ENCODE measurements around the gene FILIP1.

FILIP1 gene

GRCh38 chr6:75350156-75350555, 143.4 kb downstream of the FILIP1 start:
- TF ChIP-seq CTCF (IDR thresholded peaks at IDR 0.05; ENCODE audit: insufficient read depth, low read length, missing control alignments) = no peak
- H3K4me3 ChIP-seq (ENCODE audit: low read depth, low read length) = no peak overlapping the region
- CTCF ChIA-PET = interaction anchor here (1.2 kb wide), 1 partner anchor 13 kb away, joined by 4 read pairs; no protein-coding TSS in a partner anchor

GRCh38 chr6:75349262-75349984, 144.2 kb downstream of the FILIP1 start:
- peak overlapping the region; percentile 39 for H3K4me3 ChIP-seq (ENCODE audit: low read depth, low read length)
- CTCF ChIA-PET = interaction anchor here (0.9 to 1.2 kb wide), 4 partner anchors 14 to 82 kb away, joined by 3 to 4 read pairs (median 3); no protein-coding TSS in a partner anchor
- POLR2A ChIA-PET = no interaction called here
- no peak for DNase-seq (ENCODE audit: low read depth, low spot score)
- TF ChIP-seq CTCF (IDR thresholded peaks at IDR 0.05; ENCODE audit: insufficient read depth, low read length, missing control alignments) = no peak

More at GRCh38 chr6:75350156-75350555, 143.4 kb downstream of the FILIP1 start:
- POLR2A ChIA-PET = no interaction called here
- no peak for DNase-seq (ENCODE audit: low read depth, low spot score)

GRCh38 chr6:75348882-75349261, 144.7 kb downstream of the FILIP1 start:
- TF ChIP-seq CTCF (IDR thresholded peaks at IDR 0.05; ENCODE audit: insufficient read depth, low read length, missing control alignments) = no peak
- CTCF ChIA-PET = interaction anchor here (0.9 to 1.2 kb wide), 5 partner anchors 14 to 82 kb away, joined by 3 to 4 read pairs (median 3); no protein-coding TSS in a partner anchor
- POLR2A ChIA-PET = no interaction called here
- DNase-seq (ENCODE audit: low read depth, low spot score) = no peak
- H3K4me3 ChIP-seq (ENCODE audit: low read depth, low read length) = no peak overlapping the region

- H3K4me3 ChIP-seq (ENCODE audit: low read depth, low read length) = no peak overlapping the region
- ChIA-PET POLR2A (no interaction called here), CTCF (interaction anchor here (0.9 to 1.8 kb wide), 4 partner anchors 9 to 31 kb away, joined by 3 to 5 read pairs (median 3); no protein-coding TSS in a partner anchor)
- no peak for TF ChIP-seq CTCF (IDR thresholded peaks at IDR 0.05; ENCODE audit: insufficient read depth, low read length, missing control alignments)
- peak; percentile 31 for DNase-seq (ENCODE audit: low read depth, low spot score)
Observed at GRCh38 chr6:75347898-75348610, 145.5 kb downstream of the FILIP1 start.

- no peak overlapping the region for H3K4me3 ChIP-seq (ENCODE audit: low read depth, low read length)
- ChIA-PET CTCF (interaction anchor here (1.0 to 1.5 kb wide), 3 partner anchors 9 to 182 kb away, joined by 3 to 6 read pairs (median 3); no protein-coding TSS in a partner anchor), POLR2A (no interaction called here)
- TF ChIP-seq CTCF (IDR thresholded peaks at IDR 0.05; ENCODE audit: insufficient read depth, low read length, missing control alignments) = no peak
- no peak for DNase-seq (ENCODE audit: low read depth, low spot score)
Observed at GRCh38 chr6:75345413-75345812, 148.2 kb downstream of the FILIP1 start.

GRCh38 chr6:75344455-75344854, 149.1 kb downstream of the FILIP1 start:
- POLR2A ChIA-PET = no interaction called here
- CTCF ChIA-PET = interaction anchor here (1.0 to 1.5 kb wide), 3 partner anchors 8 to 183 kb away, joined by 3 to 6 read pairs (median 3); no protein-coding TSS in a partner anchor
- no peak for DNase-seq (ENCODE audit: low read depth, low spot score)
- no peak overlapping the region for H3K4me3 ChIP-seq (ENCODE audit: low read depth, low read length)
- TF ChIP-seq CTCF (IDR thresholded peaks at IDR 0.05; ENCODE audit: insufficient read depth, low read length, missing control alignments) = no peak

Data from AG04449 (cell line).